NB4 (cell line): ENCODE results near the gene SNRPB2.
A peak's percentile ranks its signal among the peaks of the same experiment; 100 is the strongest.

Experiments
- DNase-seq: peaks from one replicate; pipeline ENCODE4 v3.0.0; 2010; ENCODE audit warnings: low read depth
- H3K4me3 ChIP-seq: one replicate; pipeline ENCODE4 v1.5.1; 2011; ENCODE audit warnings: mild to moderate bottlenecking, low read depth, low read length, moderate library complexity
- MYC ChIP-seq: IDR thresholded peaks from 2 replicates; pipeline ENCODE4 v1.6.1; 2011; ENCODE audit warnings: low read depth, low read length
- POLR2A ChIP-seq: IDR thresholded peaks from 2 replicates; pipeline ENCODE4 v1.6.1; 2011; ENCODE audit warnings: mild to moderate bottlenecking; ENCODE audit not compliant: insufficient read length; ENCODE audit errors: extremely low read depth
- TF ChIP-seq, protein P1 (sequence below): IDR thresholded peaks from 2 replicates; pipeline ENCODE4 v1.6.1; 2011; ENCODE audit warnings: low read depth, low read length
- TF ChIP-seq, protein P2 (sequence below): IDR thresholded peaks from one replicate; pipeline ENCODE4 v1.5.1; 2012; ENCODE audit warnings: low read depth, low read length

SNRPB2 gene

DNA sequence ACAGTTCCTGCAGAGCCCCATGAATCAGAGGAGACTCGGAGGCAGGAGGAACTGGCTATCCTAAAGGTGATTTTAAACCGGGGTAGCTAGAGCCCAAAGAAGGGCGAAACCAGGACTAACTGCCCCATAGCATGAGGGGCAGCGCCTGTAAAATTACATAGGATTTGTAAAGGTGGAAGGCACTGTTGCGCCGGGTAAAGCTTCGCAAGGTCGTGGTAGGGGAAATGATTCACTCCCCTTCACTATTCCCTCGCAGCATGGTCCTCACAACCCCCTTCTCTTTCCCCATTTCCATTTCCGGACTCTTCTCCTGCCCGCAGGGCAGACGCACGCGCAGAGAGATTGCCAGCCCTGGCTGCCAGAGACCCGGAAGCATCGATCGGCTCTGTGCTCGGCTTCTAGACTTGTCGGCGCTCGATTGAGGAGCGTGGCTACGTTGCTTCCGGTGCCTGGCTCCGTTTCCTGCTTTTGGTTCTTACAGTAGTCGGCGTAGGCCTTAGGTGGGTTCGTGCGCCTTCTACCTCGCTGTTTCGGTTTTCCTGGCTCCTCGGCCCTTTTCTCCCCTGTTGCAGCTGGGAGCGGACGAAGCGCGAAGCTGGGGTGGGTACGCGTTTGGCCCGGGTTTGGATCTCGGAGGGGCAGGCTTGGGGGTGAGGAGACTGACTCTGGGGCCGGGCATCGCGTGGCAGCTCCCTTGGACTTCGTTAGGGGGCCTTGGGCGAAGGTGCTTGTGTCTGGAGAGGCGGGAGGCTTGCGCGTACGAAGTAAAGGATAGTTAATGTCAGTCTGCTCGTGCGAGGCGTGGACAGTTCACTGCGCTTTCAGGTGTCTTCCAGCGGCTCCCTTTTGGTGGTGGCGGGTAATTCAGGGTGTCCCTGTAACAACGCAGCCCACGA, at the start of gene SNRPB2:
Gene SNRPB2, plus strand, starts transcription at position 462 of the 896 bp plus-strand sequence. CDS start 1,677 bp downstream, outside the sequence.
- DNase-seq = peak; percentile 98
- H3K4me3 ChIP-seq = peak within 1 kb of the TSS; percentile 95
- peak; percentile 90 for TF ChIP-seq MYC
- TF ChIP-seq, protein P1, sequence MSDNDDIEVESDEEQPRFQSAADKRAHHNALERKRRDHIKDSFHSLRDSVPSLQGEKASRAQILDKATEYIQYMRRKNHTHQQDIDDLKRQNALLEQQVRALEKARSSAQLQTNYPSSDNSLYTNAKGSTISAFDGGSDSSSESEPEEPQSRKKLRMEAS = peak; percentile 83
- TF ChIP-seq POLR2A = peak; percentile 92
- TF ChIP-seq, protein P2, sequence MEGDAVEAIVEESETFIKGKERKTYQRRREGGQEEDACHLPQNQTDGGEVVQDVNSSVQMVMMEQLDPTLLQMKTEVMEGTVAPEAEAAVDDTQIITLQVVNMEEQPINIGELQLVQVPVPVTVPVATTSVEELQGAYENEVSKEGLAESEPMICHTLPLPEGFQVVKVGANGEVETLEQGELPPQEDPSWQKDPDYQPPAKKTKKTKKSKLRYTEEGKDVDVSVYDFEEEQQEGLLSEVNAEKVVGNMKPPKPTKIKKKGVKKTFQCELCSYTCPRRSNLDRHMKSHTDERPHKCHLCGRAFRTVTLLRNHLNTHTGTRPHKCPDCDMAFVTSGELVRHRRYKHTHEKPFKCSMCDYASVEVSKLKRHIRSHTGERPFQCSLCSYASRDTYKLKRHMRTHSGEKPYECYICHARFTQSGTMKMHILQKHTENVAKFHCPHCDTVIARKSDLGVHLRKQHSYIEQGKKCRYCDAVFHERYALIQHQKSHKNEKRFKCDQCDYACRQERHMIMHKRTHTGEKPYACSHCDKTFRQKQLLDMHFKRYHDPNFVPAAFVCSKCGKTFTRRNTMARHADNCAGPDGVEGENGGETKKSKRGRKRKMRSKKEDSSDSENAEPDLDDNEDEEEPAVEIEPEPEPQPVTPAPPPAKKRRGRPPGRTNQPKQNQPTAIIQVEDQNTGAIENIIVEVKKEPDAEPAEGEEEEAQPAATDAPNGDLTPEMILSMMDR = no peak

DNA sequence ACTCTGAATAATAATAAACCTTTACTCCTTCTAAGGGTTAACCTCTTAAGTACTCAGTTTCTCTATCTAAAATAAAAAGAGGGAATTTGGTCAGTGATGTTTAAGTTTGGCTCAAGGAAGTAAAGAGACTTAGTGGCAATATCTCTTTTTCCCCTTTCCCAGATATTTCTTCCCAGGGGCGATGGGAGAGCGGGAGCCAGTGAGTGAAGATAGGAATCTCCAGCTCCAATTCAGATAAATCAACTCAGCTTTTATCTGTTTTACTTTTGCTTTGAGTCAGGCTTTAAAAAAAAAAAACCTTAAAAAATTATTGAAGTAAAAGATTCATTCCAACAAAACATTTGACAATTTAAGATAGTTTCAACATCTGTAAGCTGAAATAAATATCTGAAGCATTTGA, 45.4 kb upstream of the SNRPB2 start:
- no peak overlapping the region for H3K4me3 ChIP-seq
- DNase-seq = no peak
- TF ChIP-seq, protein P2 = no peak

DNA sequence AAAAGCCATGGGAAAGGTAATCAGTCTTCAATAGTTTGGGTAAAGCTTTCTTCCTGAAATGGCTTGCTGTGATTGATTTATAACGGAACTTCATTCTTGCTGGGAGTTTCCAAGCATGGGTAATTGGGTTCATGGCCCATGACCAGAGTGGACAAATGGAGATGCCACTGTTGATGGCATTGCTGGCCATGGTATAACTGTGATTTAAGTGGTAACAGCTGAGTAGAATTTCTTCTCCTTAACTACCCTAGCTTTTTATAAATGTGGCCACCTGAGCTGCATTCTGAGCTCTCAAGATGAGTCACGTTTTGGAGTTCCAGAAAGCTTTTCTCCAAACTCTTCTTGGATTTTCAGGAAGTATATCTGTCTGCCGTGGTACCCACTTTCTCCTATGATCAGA, 39.9 kb upstream of the SNRPB2 start:
- no peak for DNase-seq
- TF ChIP-seq POLR2A (no peak), MYC (no peak)
- TF ChIP-seq, protein P2 = no peak
- TF ChIP-seq, protein P1 = no peak
- no peak overlapping the region for H3K4me3 ChIP-seq

DNA sequence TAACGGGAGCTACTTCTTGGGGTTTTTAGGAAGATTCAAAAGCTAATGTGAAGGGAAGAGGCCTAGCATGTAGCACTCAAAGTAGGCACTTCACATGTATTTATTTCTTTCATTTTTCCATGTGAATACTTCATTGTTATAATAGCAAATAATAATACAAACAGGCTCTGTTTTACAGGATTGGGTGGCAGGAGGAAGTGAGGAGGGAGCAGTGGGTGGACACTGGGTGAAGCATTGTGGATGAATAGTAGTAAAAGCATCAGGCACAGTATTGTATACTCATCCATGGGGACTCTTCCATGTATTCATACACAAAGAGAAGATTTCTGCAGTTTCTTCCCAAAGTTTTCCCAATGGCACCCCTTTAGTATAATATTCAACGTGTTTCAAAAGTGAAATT, 38.4 kb upstream of the SNRPB2 start:
- TF ChIP-seq POLR2A (no peak), MYC (no peak)
- TF ChIP-seq, protein P1 = no peak
- DNase-seq = no peak
- H3K4me3 ChIP-seq = no peak overlapping the region

DNA sequence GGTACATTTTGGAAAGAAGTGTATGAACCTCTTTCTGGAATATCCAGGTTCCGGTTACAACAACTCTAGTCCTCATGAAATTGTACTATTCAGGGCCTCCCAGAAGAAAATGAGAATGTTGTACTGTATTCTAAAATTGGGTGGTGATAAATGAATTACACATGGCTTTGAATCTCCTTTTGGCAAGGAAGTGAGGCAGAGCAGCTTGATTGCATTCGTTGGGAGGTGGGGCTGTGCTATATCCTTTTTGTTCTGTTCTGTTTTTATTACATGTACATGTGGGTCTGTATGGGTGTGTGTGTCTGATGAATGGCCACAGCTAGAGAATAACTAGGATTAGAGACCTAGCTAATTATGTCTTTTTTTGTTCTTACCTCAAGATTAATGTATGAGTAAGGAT, 37.8 kb upstream of the SNRPB2 start:
- H3K4me3 ChIP-seq = no peak overlapping the region
- TF ChIP-seq, protein P2 = no peak
- TF ChIP-seq MYC (no peak), POLR2A (no peak)
- TF ChIP-seq, protein P1 = no peak

DNA sequence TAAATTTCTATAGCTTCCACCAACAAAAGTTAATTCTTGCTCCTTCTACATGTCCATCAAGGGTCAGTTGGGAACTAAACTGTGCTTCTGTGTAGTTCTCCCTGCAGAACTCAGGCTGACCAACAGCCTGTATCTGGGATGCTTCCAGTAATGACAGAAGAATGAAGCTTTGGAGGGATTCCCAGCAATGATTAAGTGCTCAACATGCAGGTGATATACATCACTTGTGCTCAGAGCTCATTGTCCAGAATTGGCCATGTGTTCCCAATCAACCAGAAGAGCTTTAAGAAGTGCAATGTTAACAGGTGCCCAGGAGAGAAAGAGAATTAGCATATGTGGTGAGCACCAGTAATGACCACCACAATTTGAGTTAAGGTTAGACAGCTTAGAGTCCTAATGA, 37.4 kb upstream of the SNRPB2 start:
- no peak overlapping the region for H3K4me3 ChIP-seq
- TF ChIP-seq MYC (no peak), POLR2A (no peak)
- TF ChIP-seq, protein P2 = no peak
- TF ChIP-seq, protein P1 = no peak
- DNase-seq = no peak

More for the DNA sequence above, 37.8 kb upstream of the SNRPB2 start:
- DNase-seq = no peak
